Esophagus squamous epithelium (tissue), 4 donors: ENCODE data around the gene KRT3.
"Not testable (repeated sequence)": the region's sequence is repeated elsewhere in the genome, so short reads cannot be mapped to it uniquely, and the experiment has no call there.

Source experiments
- POLR2A ChIP-seq, 4 donors: fragments of 450-650 bp; IDR thresholded peaks; one replicate each; pipeline ENCODE4 v1.6.1; 2017; ENCODE audit warnings: antibody characterized with exemption in 4 of 4, mild to moderate bottlenecking in 4 of 4, moderate library complexity in 3 of 4
- TF ChIP-seq, protein P1 (sequence below), 6 experiments: fragments of 450-650 bp in 4 of 6; fragments of 200-600 bp in 2 of 6; sonication (generic) in 2 of 6; IDR thresholded peaks; one replicate each; pipeline ENCODE4 v1.5.1; 2016 to 2019; ENCODE audit warnings: antibody characterized with exemption in 6 of 6, mild to moderate bottlenecking in 4 of 6, moderate library complexity in 4 of 6

DNA sequence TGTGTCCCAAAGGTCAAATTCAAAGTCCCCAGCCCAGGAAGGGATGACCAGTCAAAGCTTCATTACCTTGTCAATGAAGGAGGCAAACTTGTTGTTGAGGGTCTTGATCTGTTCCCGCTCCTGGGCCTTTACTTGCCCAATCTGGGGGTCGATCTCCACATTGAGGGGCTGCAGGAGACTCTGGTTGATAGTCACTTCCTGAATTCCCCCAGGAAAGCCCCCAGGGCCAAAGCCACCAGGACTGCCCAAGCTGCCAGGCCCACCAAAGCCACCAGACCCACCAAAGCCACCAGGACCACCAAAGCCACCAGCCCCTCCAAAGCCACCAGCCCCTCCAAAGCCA, 614 bp downstream of the KRT3 start:
- TF ChIP-seq, protein P1, sequence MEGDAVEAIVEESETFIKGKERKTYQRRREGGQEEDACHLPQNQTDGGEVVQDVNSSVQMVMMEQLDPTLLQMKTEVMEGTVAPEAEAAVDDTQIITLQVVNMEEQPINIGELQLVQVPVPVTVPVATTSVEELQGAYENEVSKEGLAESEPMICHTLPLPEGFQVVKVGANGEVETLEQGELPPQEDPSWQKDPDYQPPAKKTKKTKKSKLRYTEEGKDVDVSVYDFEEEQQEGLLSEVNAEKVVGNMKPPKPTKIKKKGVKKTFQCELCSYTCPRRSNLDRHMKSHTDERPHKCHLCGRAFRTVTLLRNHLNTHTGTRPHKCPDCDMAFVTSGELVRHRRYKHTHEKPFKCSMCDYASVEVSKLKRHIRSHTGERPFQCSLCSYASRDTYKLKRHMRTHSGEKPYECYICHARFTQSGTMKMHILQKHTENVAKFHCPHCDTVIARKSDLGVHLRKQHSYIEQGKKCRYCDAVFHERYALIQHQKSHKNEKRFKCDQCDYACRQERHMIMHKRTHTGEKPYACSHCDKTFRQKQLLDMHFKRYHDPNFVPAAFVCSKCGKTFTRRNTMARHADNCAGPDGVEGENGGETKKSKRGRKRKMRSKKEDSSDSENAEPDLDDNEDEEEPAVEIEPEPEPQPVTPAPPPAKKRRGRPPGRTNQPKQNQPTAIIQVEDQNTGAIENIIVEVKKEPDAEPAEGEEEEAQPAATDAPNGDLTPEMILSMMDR (IDR thresholded peaks at IDR 0.05), result not testable (repeated sequence)
- TF ChIP-seq POLR2A (IDR thresholded peaks at IDR 0.05), result not testable (repeated sequence)
